A673 (cell line): ENCODE data around the gene EHBP1L1. TPM values are rescaled to one million over a fixed set of nuclear protein-coding genes. Genes with fewer than 3 reads are reported as not detected.
A peak's percentile ranks its signal among the peaks of the same experiment; 100 is the strongest.

Source experiments
- BruUV-seq: library from RNA; stranded (reverse); fragments of 400-500 nt; replicated peaks from 2 replicates; lab custom pipeline; 2021; lab: Mats Ljungman, UMichigan
- CTCF ChIA-PET: fragments of 300-600 bp; sonication (Branson Sonifier 250); formaldehyde crosslinking; loops from one replicate; lab custom pipeline; 2022; ENCODE audit warnings: antibody characterized with exemption; lab: Charles Lee
- POLR2A ChIA-PET: fragments of 300-600 bp; sonication (Branson Sonifier 250); formaldehyde crosslinking; loops from one replicate; lab custom pipeline; 2022; ENCODE audit warnings: antibody characterized with exemption; ENCODE audit not compliant: low non-redundant PET; lab: Charles Lee
- DNase-seq: peaks from one replicate; pipeline ENCODE4 v3.0.0-alpha.2; 2015; ENCODE audit warnings: low spot score
- H3K27ac ChIP-seq: fragments of 200-600 bp; sonication (generic); 2 replicates; pipeline ENCODE4 v1.5.1; 2016; ENCODE audit warnings: mixed run types, low read depth, mild to moderate bottlenecking, mixed read lengths, antibody characterized with exemption, low read length; ENCODE audit not compliant: poor library complexity, severe bottlenecking
- H3K27me3 ChIP-seq: fragments of 200-600 bp; sonication (generic); replicated peaks from 2 replicates; pipeline ENCODE4 v1.6.1; 2017; ENCODE audit warnings: mixed run types, low read depth, mild to moderate bottlenecking, mixed read lengths, antibody characterized with exemption, low read length; ENCODE audit not compliant: insufficient read depth, poor library complexity
- H3K36me3 ChIP-seq: fragments of 200-600 bp; sonication (generic); 2 replicates; pipeline ENCODE4 v1.6.1; 2016; ENCODE audit warnings: mixed run types, mild to moderate bottlenecking, mixed read lengths, antibody characterized with exemption, low read length; ENCODE audit not compliant: insufficient read depth, poor library complexity, severe bottlenecking
- H3K4me1 ChIP-seq: fragments of 200-600 bp; sonication (generic); 2 replicates; pipeline ENCODE4 v1.6.1; 2017; ENCODE audit warnings: mixed run types, mild to moderate bottlenecking, mixed read lengths, antibody characterized with exemption, low read length; ENCODE audit not compliant: insufficient read depth, poor library complexity, severe bottlenecking
- H3K4me3 ChIP-seq: fragments of 200-600 bp; sonication (generic); 2 replicates; pipeline ENCODE4 v1.5.1; 2016; ENCODE audit warnings: low read depth, mixed run types, mild to moderate bottlenecking, mixed read lengths, low read length; ENCODE audit not compliant: poor library complexity, severe bottlenecking
- H3K9me3 ChIP-seq: fragments of 200-600 bp; sonication (generic); 2 replicates; pipeline ENCODE4 v1.6.1; 2016; ENCODE audit warnings: mixed run types, low read depth, mild to moderate bottlenecking, mixed read lengths, antibody characterized with exemption, low read length; ENCODE audit not compliant: poor library complexity, severe bottlenecking
- EZH2 ChIP-seq: fragments of 200-600 bp; sonication (generic); IDR thresholded peaks from 2 replicates; pipeline ENCODE4 v1.6.1; 2017; ENCODE audit warnings: borderline replicate concordance, low read depth, mild to moderate bottlenecking, mixed read lengths, antibody characterized with exemption, low read length; ENCODE audit not compliant: poor library complexity, severe bottlenecking
- intact Hi-C: fragments of 100-400 bp; cut with micrococcal nuclease; formaldehyde crosslinking; loops from one replicate; pipeline ENCODE4 v1.10.0; 2022; ENCODE audit not compliant: unreplicated experiment
- total RNA-seq: library from RNA; stranded (reverse); gene quantifications from 2 replicates; pipeline ENCODE4 v1.2.3, GENCODE V29; 2021
- TF ChIP-seq, protein P1 (sequence below): fragments of 300-800, 200-600 bp; sonication (generic); conservative IDR thresholded peaks from 2 replicates; pipeline ENCODE4 v1.5.1; 2017; ENCODE audit warnings: low read depth, mild to moderate bottlenecking, antibody characterized with exemption, low read length, moderate library complexity, mixed read lengths

Gene EHBP1L1
- total RNA-seq, 1 experiment from 2014 or later, result 29.5 TPM

DNA sequence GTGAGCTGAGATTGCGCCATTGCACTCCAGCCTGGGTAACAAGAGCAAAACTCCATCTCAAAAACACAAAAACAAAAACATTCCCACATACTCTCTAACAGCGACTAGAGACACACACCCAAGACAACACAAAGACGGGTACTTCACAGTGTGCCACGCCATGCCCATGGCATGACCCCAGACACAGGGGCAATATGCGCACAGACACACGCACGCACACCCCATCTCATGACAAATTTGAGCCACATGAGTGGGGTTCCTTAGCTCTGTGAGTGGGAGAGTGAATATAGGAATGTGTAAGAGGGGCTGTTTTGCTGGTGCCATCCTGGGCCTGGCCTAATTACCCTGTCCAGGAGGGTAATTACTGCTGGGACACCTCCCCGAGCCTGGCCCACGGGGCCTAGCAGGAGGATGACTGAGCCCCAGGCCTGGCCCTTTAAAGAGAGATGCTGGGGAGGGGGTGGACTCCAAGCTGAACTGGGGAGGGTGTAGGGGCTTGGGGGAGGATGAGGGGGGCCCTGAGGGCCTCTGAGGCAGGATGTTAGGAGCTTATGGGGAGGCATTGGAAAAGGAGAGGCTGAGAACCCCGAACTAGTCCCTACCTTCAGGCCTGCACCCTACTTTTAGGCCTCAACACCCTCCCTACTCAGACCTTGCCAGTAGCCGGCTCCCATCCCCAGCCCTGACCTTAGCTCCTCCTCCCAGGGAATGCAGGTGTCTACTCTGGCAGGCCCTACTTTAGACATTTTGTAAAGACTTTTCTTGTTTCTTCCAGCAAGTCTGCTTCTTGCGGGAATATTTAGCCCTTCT, 19.2 kb upstream of the EHBP1L1 start:
- Histone ChIP-seq H3K9me3 (no peaks in the 10 kb centered on the region), H3K4me3 (peak overlapping the region; percentile 59), H3K4me1 (peaks cover 42% of the 10 kb centered on the region), H3K27ac (peak overlapping the region; percentile 87), H3K36me3 (peaks cover 4% of the 10 kb centered on the region), H3K27me3 (no peaks in the 10 kb centered on the region)
- POLR2A ChIA-PET, result no interaction called here
- intact Hi-C loops, result no loop called here
- DNase-seq, result no peak
- TSS peak; percentile 16 for BruUV-seq
- TF ChIP-seq, protein P1, sequence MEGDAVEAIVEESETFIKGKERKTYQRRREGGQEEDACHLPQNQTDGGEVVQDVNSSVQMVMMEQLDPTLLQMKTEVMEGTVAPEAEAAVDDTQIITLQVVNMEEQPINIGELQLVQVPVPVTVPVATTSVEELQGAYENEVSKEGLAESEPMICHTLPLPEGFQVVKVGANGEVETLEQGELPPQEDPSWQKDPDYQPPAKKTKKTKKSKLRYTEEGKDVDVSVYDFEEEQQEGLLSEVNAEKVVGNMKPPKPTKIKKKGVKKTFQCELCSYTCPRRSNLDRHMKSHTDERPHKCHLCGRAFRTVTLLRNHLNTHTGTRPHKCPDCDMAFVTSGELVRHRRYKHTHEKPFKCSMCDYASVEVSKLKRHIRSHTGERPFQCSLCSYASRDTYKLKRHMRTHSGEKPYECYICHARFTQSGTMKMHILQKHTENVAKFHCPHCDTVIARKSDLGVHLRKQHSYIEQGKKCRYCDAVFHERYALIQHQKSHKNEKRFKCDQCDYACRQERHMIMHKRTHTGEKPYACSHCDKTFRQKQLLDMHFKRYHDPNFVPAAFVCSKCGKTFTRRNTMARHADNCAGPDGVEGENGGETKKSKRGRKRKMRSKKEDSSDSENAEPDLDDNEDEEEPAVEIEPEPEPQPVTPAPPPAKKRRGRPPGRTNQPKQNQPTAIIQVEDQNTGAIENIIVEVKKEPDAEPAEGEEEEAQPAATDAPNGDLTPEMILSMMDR, result no peak
- no peak for TF ChIP-seq EZH2
- CTCF ChIA-PET, result no interaction called here

DNA sequence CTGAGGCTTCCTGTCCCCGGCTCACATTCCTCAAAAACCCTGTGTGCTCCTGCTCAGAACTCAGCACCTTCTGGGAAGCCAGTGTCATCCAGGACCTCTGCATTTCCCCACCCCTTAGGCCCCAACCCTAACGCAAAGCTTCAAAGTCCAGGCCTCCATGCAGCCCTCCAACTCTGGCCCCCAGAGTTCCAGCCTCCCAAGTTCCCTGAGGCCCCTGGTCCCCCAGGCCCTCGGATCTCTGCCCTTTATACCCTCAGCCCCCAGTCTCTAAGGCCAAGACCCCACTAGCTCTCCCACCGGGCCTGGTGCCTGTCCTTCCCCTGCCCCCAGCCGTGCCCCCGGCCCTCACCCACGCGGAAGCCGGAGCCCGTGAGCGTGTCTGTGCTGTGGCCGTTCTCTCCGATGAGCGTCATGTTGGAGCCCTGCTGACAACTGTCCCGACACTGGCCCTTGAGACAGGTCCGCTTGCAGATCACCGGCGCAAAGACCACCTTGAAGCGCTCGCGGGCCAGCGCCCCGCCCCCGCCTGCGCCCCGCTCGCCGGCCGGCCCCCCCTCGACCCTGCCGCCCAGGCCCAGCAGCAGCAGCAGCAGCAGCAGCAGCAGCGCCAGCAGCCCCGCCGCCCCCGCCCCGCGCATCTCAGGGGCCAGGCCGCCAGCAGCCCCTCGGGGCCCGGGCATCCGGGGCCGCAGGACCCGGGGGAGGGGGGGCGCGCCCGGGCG, 18.4 kb upstream of the EHBP1L1 start:
- Histone ChIP-seq H3K27me3 (no peaks in the 10 kb centered on the region), H3K4me3 (peak overlapping the region; percentile 59), H3K9me3 (no peaks in the 10 kb centered on the region), H3K36me3 (no peaks in the 10 kb centered on the region), H3K27ac (peak overlapping the region; percentile 87), H3K4me1 (peaks cover 41% of the 10 kb centered on the region)
- intact Hi-C loops, result no loop called here
- DNase-seq, result peak; percentile 34
- ChIA-PET CTCF (interaction anchor here (0.5 kb wide), 1 partner anchor 260 kb away, joined by 3 read pairs; no protein-coding TSS in a partner anchor), POLR2A (no interaction called here)
- TF ChIP-seq, protein P1, result no peak
- no peak for TF ChIP-seq EZH2
- no TSS peak for BruUV-seq

DNA sequence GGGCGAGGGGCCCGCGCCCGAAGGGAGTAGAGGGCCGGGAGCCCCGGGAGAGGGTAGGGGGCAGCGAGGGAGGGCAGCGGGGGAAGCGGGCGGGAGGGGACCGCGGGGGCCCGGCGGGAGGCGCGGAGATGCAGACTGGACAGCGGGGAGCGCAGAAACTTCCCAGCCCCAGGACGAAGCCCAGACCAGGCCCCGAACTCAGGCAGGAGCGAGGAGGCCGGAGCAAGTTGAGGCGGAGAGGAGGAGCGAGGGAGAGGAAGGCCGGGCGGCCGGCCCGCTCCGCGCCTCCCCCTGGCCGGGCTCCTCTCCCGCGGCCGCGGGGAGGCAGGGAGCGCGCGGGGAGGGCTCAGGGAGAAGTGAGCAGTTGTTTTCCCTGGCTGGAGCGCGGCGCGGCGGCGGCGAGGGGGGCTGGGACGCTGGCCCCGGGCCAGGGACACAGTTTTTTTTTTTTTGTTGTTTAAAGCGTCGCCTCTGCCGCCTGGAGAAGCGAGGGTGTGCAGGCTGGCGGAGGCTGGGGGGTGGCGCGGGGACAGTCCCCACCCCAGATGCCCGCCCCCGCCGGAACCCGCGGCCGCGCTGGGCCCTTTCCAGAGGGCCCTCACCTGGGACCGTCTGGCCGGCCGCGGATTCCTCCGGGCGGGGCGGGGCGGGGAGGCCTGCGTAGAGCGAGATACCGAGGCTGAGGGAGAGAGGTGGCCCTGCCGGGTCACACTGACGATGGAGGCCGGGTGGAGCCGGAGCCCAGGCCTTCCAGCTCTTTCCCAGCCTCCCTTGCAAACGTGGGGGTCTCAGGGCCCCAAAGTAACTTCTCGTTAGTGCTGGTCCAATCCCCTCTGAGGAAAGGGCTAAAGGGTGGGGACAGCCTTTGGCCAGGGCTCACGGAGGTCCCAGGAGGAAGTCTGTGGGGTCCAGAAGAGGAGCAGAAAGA, 17.6 kb upstream of the EHBP1L1 start, which contains the start of gene LTBP3:
Gene LTBP3 (minus strand): TSS at position 358 of the 928 bp plus-strand sequence. CDS start 400 bp downstream, outside the sequence.
- TF ChIP-seq EZH2, result no peak
- TF ChIP-seq, protein P1, result no peak
- no TSS peak for BruUV-seq
- Histone ChIP-seq H3K36me3 (no peaks in the 10 kb centered on the region), H3K4me3 (peak within 1 kb of the TSS; percentile 59), H3K4me1 (peaks cover 41% of the 10 kb centered on the region), H3K27me3 (no peaks in the 10 kb centered on the region), H3K9me3 (no peaks in the 10 kb centered on the region), H3K27ac (peak within 1 kb of the TSS; percentile 87)
- peak; percentile 87 for DNase-seq
- ChIA-PET POLR2A (no interaction called here), CTCF (interaction anchor here (0.6 to 1.2 kb wide), 2 partner anchors 9 to 18 kb away, joined by 5 to 6 read pairs; no protein-coding TSS in a partner anchor)
- intact Hi-C loops, result no loop called here
